ENCODE data around the gene VEGFA.
"Not testable (repeated sequence)": the region's sequence is repeated elsewhere in the genome, so short reads cannot be mapped to it uniquely, and the experiment has no call there.

VEGFA gene

GRCh38 chr6:43806043-43806757 lies 36.2 kb downstream of the VEGFA start:
- no peak for DNase-seq

DNA sequence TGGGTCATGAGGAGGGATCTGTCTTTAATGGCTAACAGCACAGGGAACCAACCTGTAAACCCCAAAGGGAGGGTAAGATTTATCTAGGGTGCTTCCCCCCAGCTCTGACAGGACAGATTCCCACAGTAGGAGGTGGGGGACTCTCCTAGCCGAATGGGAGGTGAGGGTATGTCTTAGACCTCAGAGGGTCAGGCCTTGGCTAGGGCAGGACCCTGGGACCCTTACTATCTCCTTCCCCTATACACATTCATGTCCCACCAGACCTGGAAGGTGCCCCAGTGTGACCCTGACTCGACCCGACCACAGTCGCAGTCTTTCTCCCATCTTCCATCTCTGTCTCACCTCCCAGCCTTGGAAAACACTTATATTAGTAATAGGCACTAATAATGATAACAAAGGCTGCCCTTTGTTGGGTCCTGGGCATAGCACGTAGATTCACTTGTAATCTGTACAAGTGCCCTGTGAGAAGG lies 36.8 kb downstream of the VEGFA start:
- DNase-seq, result no peak

DNA sequence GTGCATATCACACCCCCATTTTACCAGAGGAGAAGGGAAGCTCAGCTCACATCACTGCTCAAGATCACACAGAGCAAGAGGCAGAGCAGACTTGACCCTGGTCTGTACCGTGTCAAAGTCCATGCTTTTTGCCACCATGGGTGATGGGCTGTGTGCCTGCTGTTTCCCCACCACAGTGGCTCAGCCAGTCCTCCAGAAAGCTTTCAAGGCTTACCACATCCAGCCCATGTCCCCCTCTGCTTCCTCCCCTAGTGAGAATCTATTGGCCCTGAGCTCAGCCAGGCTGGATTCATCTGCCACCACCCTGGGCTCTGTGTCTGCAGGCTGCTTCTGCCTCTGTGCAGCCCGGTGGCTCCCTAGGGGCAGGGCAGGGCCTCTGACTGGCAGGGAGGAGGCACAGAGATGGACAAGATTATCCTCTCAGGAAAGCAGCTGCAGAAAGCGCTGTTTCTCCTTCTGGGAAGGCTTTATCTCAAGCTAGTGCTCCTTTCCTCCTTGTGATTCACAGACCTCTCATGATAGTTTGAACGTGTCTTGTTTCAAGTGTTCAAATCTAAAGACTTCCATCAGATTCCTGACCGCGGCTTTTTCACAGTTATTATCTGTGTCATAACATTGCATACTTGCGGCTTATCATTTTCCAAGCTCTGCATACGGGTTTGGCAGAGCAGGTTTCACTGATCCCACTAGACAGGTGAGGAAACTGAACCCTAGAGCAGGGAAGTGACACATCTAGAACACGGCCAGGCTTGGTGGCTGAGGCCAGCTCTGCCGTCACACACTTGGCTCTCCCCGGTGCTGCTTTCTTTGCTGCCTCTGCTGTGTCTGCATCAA lies 37.4 kb downstream of the VEGFA start:
- DNase-seq, result no peak

DNA sequence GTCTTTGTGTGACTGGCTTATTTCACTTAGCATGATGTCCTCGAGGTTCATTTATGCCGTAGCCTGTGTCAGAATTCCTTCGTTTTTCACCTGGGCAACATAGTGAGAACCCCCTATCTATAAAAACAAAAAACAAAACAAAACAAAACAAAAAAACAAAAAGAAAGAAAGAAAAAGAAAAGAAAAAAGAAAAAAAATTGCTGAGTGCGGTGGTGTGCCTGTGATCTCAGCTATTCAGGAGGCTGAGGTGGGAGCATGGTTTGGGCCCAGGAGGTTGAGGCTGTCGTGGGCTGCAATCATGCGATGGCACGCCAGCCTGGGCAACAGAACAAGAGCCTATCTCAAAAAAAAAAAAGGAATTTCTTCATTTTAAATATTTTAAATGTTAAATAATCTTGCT lies 38.4 kb downstream of the VEGFA start:
- no peak for DNase-seq

DNA sequence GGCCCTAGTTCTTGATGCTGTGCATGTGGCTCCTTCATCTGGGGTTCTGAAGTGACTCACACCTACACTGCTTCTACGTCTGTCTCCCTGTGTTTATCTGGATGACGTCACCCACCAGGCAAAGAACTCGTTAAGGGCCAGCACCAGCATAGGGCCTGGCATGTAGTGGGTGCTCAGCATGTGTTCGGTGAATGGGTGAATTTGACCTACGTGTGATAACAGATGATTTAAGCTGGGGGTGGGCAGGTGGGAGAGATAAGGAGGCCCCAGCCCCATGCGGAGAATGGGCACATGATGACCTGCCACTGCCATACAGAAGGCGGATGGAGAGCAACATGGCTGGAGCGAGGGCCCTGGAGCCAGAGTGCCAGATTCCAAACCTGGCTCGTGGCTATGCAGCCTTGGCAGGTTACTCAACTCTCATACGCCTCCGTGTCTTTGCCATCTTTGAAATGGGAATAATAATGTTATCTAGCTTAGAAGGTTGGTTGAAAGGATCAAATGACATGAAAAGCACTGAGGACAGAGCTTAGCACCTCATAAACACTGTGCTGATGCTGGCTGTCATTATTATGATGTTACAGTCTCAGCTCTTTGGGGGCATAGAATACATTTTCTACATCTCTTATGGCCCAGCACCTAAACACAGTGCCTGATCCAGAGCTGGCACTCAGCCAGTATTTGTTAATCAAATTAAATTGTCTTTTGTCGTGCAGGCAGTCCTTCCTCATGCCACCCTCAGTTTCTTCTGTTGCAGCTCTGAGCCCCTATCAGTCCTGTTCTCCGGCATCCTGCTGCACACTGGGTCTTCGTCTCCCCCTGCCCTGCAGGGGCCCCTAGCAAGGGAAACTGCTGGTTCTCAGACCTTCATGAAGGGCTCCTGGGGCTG lies 39.6 kb downstream of the VEGFA start:
- peak; percentile 73 for DNase-seq

- no peak for DNase-seq
These were observed 41.1 kb downstream of the VEGFA start for GRCh38 chr6:43810965-43811732.

DNA sequence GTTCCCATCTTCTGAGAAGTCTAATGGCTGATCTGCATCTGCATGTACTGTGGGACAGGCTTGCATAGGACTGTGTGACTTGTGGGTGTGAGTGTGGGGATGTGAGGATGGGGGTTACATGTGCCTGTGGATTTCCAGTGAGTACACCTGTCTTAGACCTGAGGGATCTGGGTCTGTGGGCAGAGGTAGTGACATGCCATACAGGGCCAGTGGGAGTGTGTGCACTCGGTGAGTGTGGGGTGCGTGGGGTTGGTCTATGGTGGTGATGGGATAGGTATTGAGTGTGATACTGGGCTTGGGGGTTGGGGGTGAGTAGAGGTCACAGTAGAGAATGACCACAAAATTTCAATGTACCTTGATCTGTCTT lies 41.7 kb downstream of the VEGFA start:
- no peak for DNase-seq

- no peak for DNase-seq
These were observed 43.0 kb downstream of the VEGFA start for GRCh38 chr6:43812850-43813578.

GRCh38 chr6:43814111-43814510 lies 44.1 kb downstream of the VEGFA start:
- no peak for DNase-seq

DNA sequence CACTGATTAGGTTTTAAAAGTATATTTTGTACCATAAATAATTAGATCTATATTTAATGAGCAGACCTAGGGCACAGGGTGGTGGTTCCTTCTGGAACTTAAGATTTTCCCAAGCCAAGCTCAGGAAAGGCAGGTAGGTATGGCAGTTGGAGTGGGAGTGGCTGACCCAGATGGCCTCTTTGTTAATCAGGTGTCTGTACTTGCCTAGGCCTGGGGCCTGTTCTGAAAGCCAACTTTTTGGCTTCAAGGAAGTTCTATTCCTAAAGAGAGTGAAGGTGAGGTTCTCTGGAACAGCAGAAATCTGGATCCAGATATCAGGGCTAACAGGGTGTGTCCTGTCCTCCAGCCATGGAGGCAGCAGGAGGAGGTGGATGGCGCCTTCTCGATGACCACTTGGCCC lies 44.9 kb downstream of the VEGFA start:
- DNase-seq, result no peak

DNA sequence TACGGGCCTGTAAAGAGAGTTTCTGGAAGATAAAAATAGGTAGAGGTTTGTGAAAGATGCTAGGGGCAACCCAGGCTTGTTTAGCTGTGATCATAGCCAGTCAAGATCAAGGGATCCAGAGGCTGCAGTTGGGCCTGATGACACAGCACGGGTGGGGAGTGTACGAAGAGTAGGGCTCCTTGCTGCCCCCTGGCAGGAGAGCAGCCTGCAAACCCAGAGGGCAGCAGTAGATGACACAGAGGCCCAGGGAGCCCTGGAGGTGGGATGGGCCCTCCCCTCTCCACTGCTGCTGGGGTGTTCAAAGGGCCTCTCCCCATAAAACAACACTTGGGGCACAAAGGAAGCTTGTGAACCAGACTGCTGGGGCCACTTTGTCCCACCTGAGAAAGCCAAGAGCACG lies 47.2 kb downstream of the VEGFA start:
- peak; percentile 49 for DNase-seq

GRCh38 chr6:43818973-43819372 lies 49.0 kb downstream of the VEGFA start:
- not testable (repeated sequence) for DNase-seq

GRCh38 chr6:43819958-43820357 lies 49.9 kb downstream of the VEGFA start:
- no peak for DNase-seq

DNA sequence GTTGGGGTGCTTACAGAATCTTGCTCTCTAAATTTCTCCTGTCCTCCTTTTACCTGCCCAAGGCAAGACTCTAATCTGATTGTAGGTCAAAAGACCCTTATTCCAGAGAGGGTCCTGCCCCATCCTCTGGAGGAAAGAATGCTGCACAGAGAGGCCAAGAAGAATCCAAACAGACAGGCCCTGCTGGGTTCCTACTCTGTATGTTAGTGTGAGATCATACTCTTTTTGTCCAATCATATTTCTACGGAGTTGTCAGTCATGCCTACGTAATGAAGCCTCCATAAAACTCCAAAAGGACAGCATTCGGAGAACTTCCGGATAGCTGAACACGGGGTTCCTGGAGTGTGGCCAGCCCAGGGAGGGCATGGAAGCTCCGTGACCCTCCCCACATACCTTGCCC lies 50.5 kb downstream of the VEGFA start:
- no peak for DNase-seq

DNA sequence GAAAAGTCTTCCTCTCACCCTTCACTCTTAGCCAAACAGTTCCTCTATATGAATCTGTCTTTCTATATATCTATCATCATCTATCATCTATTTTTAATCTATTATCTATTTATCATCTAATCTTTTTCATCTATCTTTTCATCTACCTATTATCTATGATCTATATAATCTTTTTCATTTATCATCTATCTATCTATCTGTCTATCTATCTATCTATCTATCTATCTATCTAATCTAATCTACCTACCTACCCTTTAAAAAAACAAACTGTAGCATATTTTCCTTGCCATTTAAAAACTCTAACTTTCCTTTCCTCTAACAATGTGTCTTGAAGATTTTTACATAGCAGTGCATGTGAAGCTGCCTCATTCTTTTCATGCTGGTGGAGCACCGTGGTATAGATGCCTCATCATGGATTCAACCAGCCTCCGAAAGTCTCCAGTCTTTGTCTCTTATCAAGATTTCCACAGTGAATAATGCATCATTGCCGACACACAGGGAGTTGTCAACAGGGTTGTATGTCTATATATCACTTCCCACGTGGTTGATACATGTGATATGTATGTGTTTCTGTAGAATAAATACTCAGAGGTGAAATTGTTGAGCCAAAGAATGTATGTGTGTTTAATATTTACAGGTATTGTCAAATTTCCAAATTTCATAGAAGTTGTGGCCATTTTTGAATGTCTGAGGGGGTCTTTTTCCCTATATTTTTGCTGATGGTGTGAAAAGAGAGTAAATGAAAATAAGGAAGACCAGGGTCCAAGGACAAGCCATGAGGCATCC lies 51.3 kb downstream of the VEGFA start:
- peak; percentile 34 for DNase-seq

DNA sequence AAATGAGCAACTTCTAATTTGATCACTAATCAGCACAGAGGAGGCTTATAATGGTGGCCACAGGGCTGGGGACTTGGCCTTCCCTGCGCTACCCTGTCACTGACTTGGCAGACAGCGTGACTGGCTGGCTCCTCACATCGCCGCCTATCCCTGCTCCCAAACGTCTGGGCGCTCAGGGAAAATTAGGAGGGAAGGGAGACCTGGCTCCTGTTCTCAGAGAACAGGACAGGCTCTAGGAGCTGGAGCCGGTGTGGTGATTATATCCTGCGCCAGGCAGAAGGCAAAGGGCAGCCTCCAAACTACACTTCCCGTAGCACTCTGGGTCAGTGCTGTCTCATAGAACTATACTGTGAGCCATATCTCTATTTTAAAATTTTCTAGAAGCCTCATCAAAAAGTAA lies 53.4 kb downstream of the VEGFA start:
- DNase-seq, result no peak

DNA sequence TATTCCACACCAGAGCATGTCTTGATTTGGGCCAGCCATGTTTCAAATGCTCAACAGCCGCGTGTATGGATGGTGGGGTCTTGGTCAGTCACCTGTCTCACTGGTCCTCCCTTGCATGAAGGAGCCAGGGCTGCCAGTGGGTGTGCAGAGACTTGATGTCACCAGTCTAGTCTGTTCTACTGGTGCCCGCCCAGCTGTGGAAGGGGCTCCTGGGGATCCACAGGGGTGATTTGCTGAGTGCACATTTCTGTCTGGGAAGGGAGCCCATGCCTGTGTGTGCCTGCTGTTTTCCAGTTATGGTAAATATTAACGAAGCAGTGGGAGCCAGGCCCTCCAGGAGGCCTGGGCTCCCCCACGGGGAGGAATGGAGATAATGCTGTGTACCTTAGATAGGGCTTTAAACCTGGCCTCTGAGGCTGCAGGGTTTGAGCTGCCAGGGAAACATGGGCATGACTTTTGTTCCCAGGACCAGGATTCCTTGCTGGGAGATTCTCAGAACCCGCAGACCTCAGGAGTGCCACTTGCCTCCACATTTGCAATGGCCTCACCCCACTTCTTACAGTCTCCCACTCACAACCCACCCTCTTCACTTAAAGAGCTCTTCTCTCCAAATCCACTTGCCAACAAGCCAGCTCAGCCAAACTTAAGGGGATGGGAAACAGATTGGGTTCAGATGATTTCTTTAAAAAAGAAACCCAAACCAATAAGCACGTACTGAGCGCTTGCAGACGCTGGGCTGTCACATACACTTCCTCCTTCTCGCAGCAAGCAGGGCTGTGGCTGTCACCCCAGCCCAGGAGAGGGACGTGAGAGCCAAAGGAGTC lies 54.1 kb downstream of the VEGFA start:
- no peak for DNase-seq

- no peak for DNase-seq
These were observed 54.7 kb downstream of the VEGFA start for GRCh38 chr6:43824703-43825064.

DNA sequence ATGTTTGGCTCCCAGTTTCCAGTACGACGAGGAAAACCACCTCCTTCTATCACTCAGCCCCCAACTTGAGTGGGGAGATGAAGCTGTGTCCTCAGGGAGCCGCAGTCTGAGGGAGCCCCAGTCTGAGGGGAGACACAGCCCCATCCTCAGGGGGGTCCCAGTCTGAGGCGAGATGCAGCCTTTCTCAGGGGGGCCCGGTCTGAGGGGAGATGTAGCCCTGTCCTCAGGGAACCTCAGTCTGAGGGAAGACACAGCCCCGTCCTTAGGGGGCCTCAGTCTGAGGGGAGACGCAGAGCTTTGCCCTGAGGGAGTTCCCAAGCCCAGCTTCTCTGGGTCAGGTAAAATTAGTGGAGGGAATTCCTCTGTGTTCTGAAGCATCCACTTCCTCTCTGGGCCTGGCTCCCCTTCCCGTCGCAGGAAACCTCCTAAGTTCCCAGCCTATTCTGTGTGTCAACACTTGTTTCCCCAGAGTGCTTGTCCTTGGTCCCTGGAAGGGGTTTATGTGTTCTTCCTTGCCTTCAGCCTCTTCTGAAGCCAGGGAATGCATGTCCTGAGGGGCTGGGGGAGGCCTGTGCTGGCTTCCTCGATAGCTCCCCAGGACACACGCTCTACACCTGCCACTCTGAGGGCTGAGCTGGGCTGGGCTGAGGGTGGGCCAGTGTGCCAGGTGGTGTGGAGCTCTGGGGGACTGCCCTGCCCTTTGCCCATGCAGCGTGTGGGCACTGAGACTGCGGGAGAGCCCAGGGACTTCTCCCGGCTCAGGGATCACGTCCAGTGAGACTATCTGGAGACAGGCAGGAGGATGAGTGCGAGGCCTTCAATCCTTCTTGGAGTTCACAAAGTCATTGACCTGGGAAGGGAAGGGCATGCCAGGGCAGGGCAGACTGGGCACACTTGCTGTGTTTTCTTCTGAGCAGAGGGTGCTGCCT lies 55.4 kb downstream of the VEGFA start:
- no peak for DNase-seq
